HCT116 (cell line): ENCODE data around the gene XYLT1. TPM values are rescaled to one million over a fixed set of nuclear protein-coding genes. Genes with fewer than 3 reads are reported as not detected.

Experiments
- ATAC-seq: fragments of 200-7000 bp; cut with Tn5 transposase; 2 replicates; pipeline ENCODE4 v1.9.1; 2020; ENCODE audit warnings: mild to moderate bottlenecking, moderate library complexity
- BruUV-seq: library from RNA; stranded (reverse); fragments of 400-500 nt; replicated peaks from 2 replicates; lab custom pipeline; 2021; lab: Mats Ljungman, UMichigan
- CTCF ChIA-PET: fragments of 300-600 bp; sonication (Branson Sonifier 250); formaldehyde crosslinking; loops from one replicate; lab custom pipeline; 2021; ENCODE audit warnings: antibody characterized with exemption; lab: Charles Lee
- POLR2A ChIA-PET: fragments of 300-600, 350-600 bp; sonication (Branson Sonifier 250); formaldehyde crosslinking; loops from one replicate; lab custom pipeline; 2021; ENCODE audit warnings: antibody characterized with exemption; lab: Charles Lee
- RAD21 ChIA-PET, 2 experiments: fragments of 300-600 bp; sonication (Branson Sonifier 250); formaldehyde crosslinking; loops; one replicate each; lab custom pipeline; 2023; ENCODE audit warnings: low total read pairs in 2 of 2; ENCODE audit not compliant: uncharacterized antibody in 2 of 2, unreplicated experiment in 2 of 2, low non-redundant PET in 1 of 2; lab: Charles Lee
- DNase-seq: peaks from one replicate; pipeline ENCODE4 v3.0.0-alpha.2; 2010; ENCODE audit warnings: low read depth, low spot score
- H2AFZ ChIP-seq: fragments of 200-600 bp; shearing (Covaris generic), sonication (generic); 2 replicates; pipeline ENCODE4 v1.6.1; 2017; ENCODE audit warnings: low read depth, mixed run types, mixed read lengths, antibody characterized with exemption, low read length; ENCODE audit not compliant: poor library complexity, severe bottlenecking
- H3K27ac ChIP-seq: 2 replicates; pipeline ENCODE4 v1.5.1; 2012; ENCODE audit warnings: low read depth, low read length
- H3K27me3 ChIP-seq: fragments of 200-600 bp; sonication (generic); 2 replicates; pipeline ENCODE4 v1.6.1; 2016; ENCODE audit warnings: mixed run types, low read length, mixed read lengths; ENCODE audit not compliant: insufficient read depth
- H3K36me3 ChIP-seq, 2 experiments: fragments of 200-500 bp in 1 of 2; fragments of 200-600 bp in 1 of 2; sonication (Bioruptor generic) in 1 of 2; sonication (generic) in 1 of 2; 2 replicates each; pipeline versions ENCODE4 v1.5.1 to v1.6.1; 2014 to 2016; ENCODE audit warnings: low read length in 2 of 2, inconsistent platforms in 1 of 2, mixed read lengths in 1 of 2, mixed run types in 1 of 2; ENCODE audit not compliant: insufficient read depth in 2 of 2, control insufficient read depth in 1 of 2
- H3K4me1 ChIP-seq, 2 experiments: fragments of 200-600 bp in 1 of 2; sonication (generic) in 1 of 2; 2 replicates each; pipeline versions ENCODE4 v1.5.1 to v1.6.1; 2012 to 2017; ENCODE audit warnings: low read length in 2 of 2, inconsistent platforms in 1 of 2, mild to moderate bottlenecking in 1 of 2, mixed read lengths in 1 of 2, mixed run types in 1 of 2, moderate library complexity in 1 of 2; ENCODE audit not compliant: insufficient read depth in 2 of 2, control insufficient read depth in 1 of 2
- H3K4me2 ChIP-seq: fragments of 200-600 bp; sonication (generic); 2 replicates; pipeline ENCODE4 v1.6.1; 2017; ENCODE audit warnings: mixed run types, low read length, mixed read lengths
- H3K4me3 ChIP-seq, 2 experiments: fragments of 200-600 bp in 1 of 2; sonication (generic) in 1 of 2; replicated peaks in 1 of 2; 2 replicates each; pipeline ENCODE4 v1.5.1; 2011 to 2016; ENCODE audit warnings: low read length in 2 of 2, control low read depth in 1 of 2, low read depth in 1 of 2, mild to moderate bottlenecking in 1 of 2, mixed read lengths in 1 of 2, mixed run types in 1 of 2
- H3K79me2 ChIP-seq: fragments of 200-600 bp; sonication (generic); 2 replicates; pipeline ENCODE4 v1.6.1; 2017; ENCODE audit warnings: mild to moderate bottlenecking, mixed run types, low read length, moderate library complexity, mixed read lengths; ENCODE audit not compliant: insufficient read depth
- H3K9ac ChIP-seq: fragments of 200-600 bp; sonication (generic); 2 replicates; pipeline ENCODE4 v1.6.1; 2016; ENCODE audit warnings: low read length, mixed read lengths
- H3K9me2 ChIP-seq: fragments of 200-600 bp; sonication (generic), shearing (Covaris generic); 2 replicates; pipeline ENCODE4 v1.6.1; 2017; ENCODE audit warnings: mixed run types, mild to moderate bottlenecking, moderate library complexity; ENCODE audit not compliant: insufficient read depth
- H3K9me3 ChIP-seq, 2 experiments: fragments of 200-500 bp in 1 of 2; fragments of 200-600 bp in 1 of 2; sonication (Bioruptor generic) in 1 of 2; sonication (generic) in 1 of 2; 2 replicates each; pipeline ENCODE4 v1.6.1; 2014 to 2017; ENCODE audit warnings: low read length in 2 of 2, mixed read lengths in 2 of 2, inconsistent platforms in 1 of 2, low read depth in 1 of 2, mild to moderate bottlenecking in 1 of 2, mixed run types in 1 of 2, moderate library complexity in 1 of 2; ENCODE audit not compliant: control insufficient read depth in 1 of 2, insufficient read depth in 1 of 2
- H4K20me1 ChIP-seq: fragments of 200-600 bp; sonication (generic), shearing (Covaris generic); 2 replicates; pipeline ENCODE4 v1.6.1; 2017; ENCODE audit warnings: mixed run types, mild to moderate bottlenecking, moderate library complexity; ENCODE audit not compliant: insufficient read depth
- CBX3 ChIP-seq: IDR thresholded peaks from 2 replicates; pipeline ENCODE4 v1.6.1; 2012; ENCODE audit warnings: low read depth
- CEBPB ChIP-seq: IDR thresholded peaks from 2 replicates; pipeline ENCODE4 v1.6.1; 2012; ENCODE audit warnings: low read depth
- EGR1 ChIP-seq: IDR thresholded peaks from 2 replicates; pipeline ENCODE4 v1.6.1; 2012; ENCODE audit warnings: low read depth
- ELF1 ChIP-seq: IDR thresholded peaks from 2 replicates; pipeline ENCODE4 v1.6.1; 2012; ENCODE audit warnings: low read depth, borderline replicate concordance
- EZH2 ChIP-seq: fragments of 200-600 bp; sonication (generic); IDR thresholded peaks from 2 replicates; pipeline ENCODE4 v1.6.1; 2017; ENCODE audit warnings: antibody characterized with exemption, mixed run types
- FOSL1 ChIP-seq: IDR thresholded peaks from 2 replicates; pipeline ENCODE4 v1.6.1; 2012; ENCODE audit warnings: low read depth
- POLR2A ChIP-seq: IDR thresholded peaks from 2 replicates; pipeline ENCODE4 v1.7.0; 2011; ENCODE audit warnings: borderline replicate concordance; ENCODE audit not compliant: insufficient read depth, insufficient read length; ENCODE audit errors: extremely low read depth
- POLR2AphosphoS5 ChIP-seq: IDR thresholded peaks from 2 replicates; pipeline ENCODE4 v1.6.1; 2011; ENCODE audit warnings: mild to moderate bottlenecking, low read depth, low read length, moderate library complexity
- RAD21 ChIP-seq: IDR thresholded peaks from 2 replicates; pipeline ENCODE4 v1.6.1; 2012; ENCODE audit warnings: low read depth, mild to moderate bottlenecking
- SIN3A ChIP-seq: IDR thresholded peaks from 2 replicates; pipeline ENCODE4 v1.6.1; 2012; ENCODE audit warnings: low read depth
- SP1 ChIP-seq: IDR thresholded peaks from 2 replicates; pipeline ENCODE4 v1.6.1; 2012; ENCODE audit warnings: low read depth
- SRF ChIP-seq: IDR thresholded peaks from 2 replicates; pipeline ENCODE4 v1.6.1; 2012; ENCODE audit warnings: low read depth
- TCF7L2 ChIP-seq: IDR thresholded peaks from 2 replicates; pipeline ENCODE4 v1.7.0; 2011; ENCODE audit warnings: borderline replicate concordance, inconsistent platforms; ENCODE audit not compliant: insufficient read depth, insufficient read length; ENCODE audit errors: extremely low read depth
- YY1 ChIP-seq: IDR thresholded peaks from 2 replicates; pipeline ENCODE4 v1.6.1; 2011; ENCODE audit warnings: low read length, low read depth, moderate library complexity, mild to moderate bottlenecking; ENCODE audit not compliant: insufficient replicate concordance; ENCODE audit errors: extremely low read depth
- ZBTB33 ChIP-seq: IDR thresholded peaks from 2 replicates; pipeline ENCODE4 v1.6.1; 2011; ENCODE audit warnings: mild to moderate bottlenecking, low read length, moderate library complexity; ENCODE audit not compliant: insufficient replicate concordance; ENCODE audit errors: extremely low read depth
- ZFX ChIP-seq: fragments of 450-650 bp; IDR thresholded peaks from 2 replicates; pipeline ENCODE4 v1.6.1; 2017
- ZNF274 ChIP-seq: fragments of 200-500 bp; sonication (Bioruptor generic); IDR thresholded peaks from 2 replicates; pipeline ENCODE4 v1.6.1; 2014; ENCODE audit warnings: mild to moderate bottlenecking, low read depth, low read length, inconsistent platforms
- intact Hi-C: fragments of 100-400 bp; cut with micrococcal nuclease; formaldehyde crosslinking; loops from 2 replicates; pipeline ENCODE4 v1.10.0; 2022
- total RNA-seq: library from RNA; stranded (reverse); gene quantifications from one replicate; pipeline ENCODE4 v1.2.1, GENCODE V29; 2021; ENCODE audit not compliant: unreplicated experiment
- TF ChIP-seq, protein P1 (sequence below): IDR thresholded peaks from 2 replicates; pipeline ENCODE4 v1.6.1; 2012
- TF ChIP-seq, protein P2 (sequence below), 3 experiments: fragments of 200-600 bp in 1 of 3; sonication (generic) in 1 of 3; IDR thresholded peaks in 2 of 3; conservative IDR thresholded peaks in 1 of 3; 2 replicates each; pipeline ENCODE4 v1.5.1; 2012 to 2017; ENCODE audit warnings: low read depth in 2 of 3, low read length in 2 of 3, antibody characterized with exemption in 1 of 3, borderline replicate concordance in 1 of 3, control low read depth in 1 of 3, mild to moderate bottlenecking in 1 of 3, mixed read lengths in 1 of 3, mixed run types in 1 of 3, moderate library complexity in 1 of 3; ENCODE audit not compliant: insufficient read depth in 1 of 3
- TF ChIP-seq, protein P3 (sequence below): IDR thresholded peaks from 2 replicates; pipeline ENCODE4 v1.6.1; 2012

Gene XYLT1
- total RNA-seq, 1 experiment from 2014 or later, result 4.5 TPM

DNA sequence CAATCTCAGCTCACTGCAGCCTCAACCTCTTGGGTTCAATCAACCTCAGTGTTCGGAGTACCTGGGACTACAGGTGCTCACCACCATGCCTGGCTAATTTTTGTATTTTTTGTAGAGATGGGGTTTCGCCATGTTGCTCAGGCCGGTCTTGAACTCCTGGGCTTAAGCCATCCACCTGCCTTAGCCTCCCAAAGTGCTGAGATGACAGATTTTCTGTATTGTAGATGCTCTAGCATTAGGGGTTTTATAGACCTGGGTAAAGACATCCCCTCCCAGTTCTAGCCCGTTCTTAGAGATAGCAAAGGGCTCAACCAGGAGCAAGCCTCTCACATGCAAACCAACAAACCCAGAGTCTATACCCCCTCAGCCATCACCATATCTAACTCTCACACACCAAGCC lies 57.3 kb downstream of the XYLT1 start:
- TF ChIP-seq POLR2A (no peak), ZFX (no peak), SRF (no peak), ZNF274 (no peak), RAD21 (no peak), EGR1 (no peak), SIN3A (no peak), EZH2 (no peak), ELF1 (no peak), CBX3 (no peak), TCF7L2 (no peak), ZBTB33 (no peak), POLR2AphosphoS5 (no peak), FOSL1 (no peak), CEBPB (no peak), YY1 (no peak), SP1 (no peak)
- TF ChIP-seq, protein P1, sequence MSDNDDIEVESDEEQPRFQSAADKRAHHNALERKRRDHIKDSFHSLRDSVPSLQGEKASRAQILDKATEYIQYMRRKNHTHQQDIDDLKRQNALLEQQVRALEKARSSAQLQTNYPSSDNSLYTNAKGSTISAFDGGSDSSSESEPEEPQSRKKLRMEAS, result no peak
- TF ChIP-seq, protein P2, sequence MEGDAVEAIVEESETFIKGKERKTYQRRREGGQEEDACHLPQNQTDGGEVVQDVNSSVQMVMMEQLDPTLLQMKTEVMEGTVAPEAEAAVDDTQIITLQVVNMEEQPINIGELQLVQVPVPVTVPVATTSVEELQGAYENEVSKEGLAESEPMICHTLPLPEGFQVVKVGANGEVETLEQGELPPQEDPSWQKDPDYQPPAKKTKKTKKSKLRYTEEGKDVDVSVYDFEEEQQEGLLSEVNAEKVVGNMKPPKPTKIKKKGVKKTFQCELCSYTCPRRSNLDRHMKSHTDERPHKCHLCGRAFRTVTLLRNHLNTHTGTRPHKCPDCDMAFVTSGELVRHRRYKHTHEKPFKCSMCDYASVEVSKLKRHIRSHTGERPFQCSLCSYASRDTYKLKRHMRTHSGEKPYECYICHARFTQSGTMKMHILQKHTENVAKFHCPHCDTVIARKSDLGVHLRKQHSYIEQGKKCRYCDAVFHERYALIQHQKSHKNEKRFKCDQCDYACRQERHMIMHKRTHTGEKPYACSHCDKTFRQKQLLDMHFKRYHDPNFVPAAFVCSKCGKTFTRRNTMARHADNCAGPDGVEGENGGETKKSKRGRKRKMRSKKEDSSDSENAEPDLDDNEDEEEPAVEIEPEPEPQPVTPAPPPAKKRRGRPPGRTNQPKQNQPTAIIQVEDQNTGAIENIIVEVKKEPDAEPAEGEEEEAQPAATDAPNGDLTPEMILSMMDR (IDR thresholded peaks at IDR 0.05 in 2 of 3, conservative IDR thresholded peaks at IDR 0.05 in 1 of 3; ENCODE audit: borderline replicate concordance in 1 of 3, insufficient read depth in 1 of 3, low read depth in 2 of 3, low read length in 2 of 3), result no peak
- TF ChIP-seq, protein P3, sequence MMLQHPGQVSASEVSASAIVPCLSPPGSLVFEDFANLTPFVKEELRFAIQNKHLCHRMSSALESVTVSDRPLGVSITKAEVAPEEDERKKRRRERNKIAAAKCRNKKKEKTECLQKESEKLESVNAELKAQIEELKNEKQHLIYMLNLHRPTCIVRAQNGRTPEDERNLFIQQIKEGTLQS, result no peak
- no TSS peak for BruUV-seq
- H3K36me3 ChIP-seq, result no peaks in the 10 kb centered on the region
- H3K9me3 ChIP-seq, result no peaks in the 10 kb centered on the region
- no peak overlapping the region for H2AFZ ChIP-seq
- no peak overlapping the region for H3K9ac ChIP-seq
- RAD21 ChIA-PET, result no interaction called here
- no peak overlapping the region for H3K27ac ChIP-seq
- H3K79me2 ChIP-seq, result no peaks in the 10 kb centered on the region
- no peaks in the 10 kb centered on the region for H3K27me3 ChIP-seq
- CTCF ChIA-PET, result no interaction called here
- no peaks in the 10 kb centered on the region for H3K9me2 ChIP-seq
- intact Hi-C loops, result no loop called here
- no peak overlapping the region for H3K4me3 ChIP-seq
- ATAC-seq (no peak), DNase-seq (no peak)
- POLR2A ChIA-PET, result no interaction called here
- H3K4me1 ChIP-seq, result no peaks in the 10 kb centered on the region
- no peaks in the 10 kb centered on the region for H4K20me1 ChIP-seq
- H3K4me2 ChIP-seq, result no peak overlapping the region
